Measurements from ENCODE around the gene NARS2. TPM values are rescaled to one million over a fixed set of nuclear protein-coding genes. Genes with fewer than 3 reads are reported as not detected.
A peak's percentile ranks its signal among the peaks of the same experiment; 100 is the strongest.
"Not testable (repeated sequence)": the region's sequence is repeated elsewhere in the genome, so short reads cannot be mapped to it uniquely, and the experiment has no call there.

The NARS2 gene
- total RNA-seq, 1 donor from 2014 or later = 15.6 TPM

GRCh38 chr11:78467370-78467769 is 107.3 kb downstream of the NARS2 start:
- no peak for ATAC-seq
- peaks cover 6% of the 10 kb centered on the region for H3K36me3 ChIP-seq
- intact Hi-C loops (cut with DNase I) = no loop called here
- no peak overlapping the region for H3K4me3 ChIP-seq
- no peaks in the 10 kb centered on the region for H3K27me3 ChIP-seq (ENCODE audit: low read depth)
- no peak overlapping the region for H3K27ac ChIP-seq
- no peak for TF ChIP-seq CTCF (IDR thresholded peaks at IDR 0.05)
- no peaks in the 10 kb centered on the region for H3K9me3 ChIP-seq
- no peaks in the 10 kb centered on the region for H3K4me1 ChIP-seq
- DNase-seq = no peak

DNA sequence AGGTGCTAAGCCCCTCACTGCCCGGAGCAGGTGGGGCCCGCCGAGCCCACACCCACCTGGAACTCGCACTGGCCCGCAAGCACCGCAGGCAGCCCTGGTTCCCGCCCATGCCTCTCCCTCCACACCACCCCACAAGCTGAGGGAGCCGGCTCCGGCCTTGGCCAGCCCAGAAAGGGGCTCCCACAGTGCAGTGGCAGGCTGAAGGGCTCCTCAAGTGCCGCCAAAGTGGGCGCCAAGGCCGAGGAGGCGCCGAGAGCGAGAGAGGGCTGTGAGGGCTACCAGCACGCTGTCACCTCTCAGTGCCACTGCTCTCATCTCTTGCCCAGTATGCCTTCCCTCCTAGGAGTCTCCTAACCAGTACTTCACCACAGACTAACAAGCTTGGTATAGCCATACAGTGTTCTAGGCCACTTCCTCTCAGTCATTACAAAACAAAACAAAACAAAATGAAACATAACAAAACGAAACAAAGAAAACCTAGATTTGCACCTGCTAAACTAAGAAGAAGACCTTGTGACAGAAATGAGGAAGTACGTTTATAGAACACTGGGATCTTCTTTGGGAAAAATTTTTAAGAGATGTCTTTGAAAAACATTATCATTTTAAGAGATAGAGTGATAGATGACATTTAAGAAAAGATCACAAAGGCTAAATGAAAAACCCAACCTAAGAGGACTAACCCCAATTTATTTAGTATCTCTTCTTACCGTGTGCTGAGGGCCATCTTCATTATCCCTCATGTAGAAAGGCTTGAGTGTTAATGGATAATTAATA is 109.3 kb downstream of the NARS2 start:
- Histone ChIP-seq H3K9me3 (no peaks in the 10 kb centered on the region), H3K36me3 (peaks cover 6% of the 10 kb centered on the region), H3K27me3 (ENCODE audit: low read depth) (no peaks in the 10 kb centered on the region), H3K4me3 (no peak overlapping the region), H3K27ac (peak overlapping the region; percentile 60), H3K4me1 (no peaks in the 10 kb centered on the region)
- no peak for DNase-seq
- ATAC-seq = peak; percentile 52 to 72
- no peak for TF ChIP-seq CTCF (IDR thresholded peaks at IDR 0.05)
- intact Hi-C loops (cut with DNase I) = no loop called here

- ATAC-seq; intact Hi-C loops (cut with DNase I): not testable (repeated sequence)
- peak overlapping the region; percentile 60 for H3K27ac ChIP-seq
Observed at GRCh38 chr11:78464787-78465168, 109.9 kb downstream of the NARS2 start.

GRCh38 chr11:78460471-78460870 is 114.2 kb downstream of the NARS2 start:
- no peak for TF ChIP-seq CTCF (IDR thresholded peaks at IDR 0.05)
- intact Hi-C loops (cut with DNase I) = no loop called here
- Histone ChIP-seq H3K27me3 (ENCODE audit: low read depth) (no peaks in the 10 kb centered on the region), H3K4me1 (no peaks in the 10 kb centered on the region), H3K36me3 (peaks cover 6% of the 10 kb centered on the region), H3K27ac (no peak overlapping the region), H3K4me3 (no peak overlapping the region), H3K9me3 (no peaks in the 10 kb centered on the region)
- ATAC-seq (no peak), DNase-seq (no peak)

More at GRCh38 chr11:78464787-78465168, 109.9 kb downstream of the NARS2 start:
- H3K9me3 ChIP-seq; H3K4me1 ChIP-seq; H3K4me3 ChIP-seq; H3K27me3 ChIP-seq (ENCODE audit: low read depth); H3K36me3 ChIP-seq; DNase-seq: not testable (repeated sequence)

GRCh38 chr11:78459738-78460137 is 114.9 kb downstream of the NARS2 start:
- no peaks in the 10 kb centered on the region for H3K9me3 ChIP-seq
- intact Hi-C loops (cut with DNase I) = no loop called here
- peaks cover 6% of the 10 kb centered on the region for H3K36me3 ChIP-seq
- TF ChIP-seq CTCF (IDR thresholded peaks at IDR 0.05) = no peak
- H3K4me3 ChIP-seq = no peak overlapping the region
- ATAC-seq = no peak
- no peak for DNase-seq
- H3K27me3 ChIP-seq (ENCODE audit: low read depth) = no peaks in the 10 kb centered on the region
- no peak overlapping the region for H3K27ac ChIP-seq
- no peaks in the 10 kb centered on the region for H3K4me1 ChIP-seq

DNA sequence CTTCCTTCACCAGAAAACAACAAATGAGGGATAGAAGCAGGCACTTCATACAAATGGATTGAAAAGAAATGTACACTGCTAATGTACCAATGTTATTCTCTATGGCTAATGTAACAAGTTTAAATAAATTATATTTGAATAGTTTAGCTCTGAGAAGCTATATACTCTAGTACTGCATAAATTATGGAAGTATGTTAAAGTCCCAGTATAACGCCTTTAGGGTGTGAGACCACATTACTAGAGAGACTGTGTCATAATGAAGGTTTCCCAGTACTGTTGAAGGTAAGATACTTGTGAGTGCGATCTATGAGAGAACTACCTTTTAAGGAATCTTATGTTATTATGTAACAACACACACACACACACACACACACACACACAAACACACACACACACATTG is 117.2 kb downstream of the NARS2 start:
- H3K27ac ChIP-seq = no peak overlapping the region

More for the DNA sequence above, 117.2 kb downstream of the NARS2 start:
- H3K9me3 ChIP-seq = no peaks in the 10 kb centered on the region
- no peak for DNase-seq
- no peaks in the 10 kb centered on the region for H3K4me1 ChIP-seq
- no peak for TF ChIP-seq CTCF (IDR thresholded peaks at IDR 0.05)
- intact Hi-C loops (cut with DNase I) = no loop called here
- ATAC-seq = no peak
- H3K4me3 ChIP-seq = no peak overlapping the region
- no peaks in the 10 kb centered on the region for H3K36me3 ChIP-seq
- no peaks in the 10 kb centered on the region for H3K27me3 ChIP-seq (ENCODE audit: low read depth)
